ENCODE data around the gene BCL2A1. TPM values are rescaled to one million over a fixed set of nuclear protein-coding genes. Genes with fewer than 3 reads are reported as not detected.
"Not testable (repeated sequence)": the region's sequence is repeated elsewhere in the genome, so short reads cannot be mapped to it uniquely, and the experiment has no call there.

BCL2A1 gene
- polyA plus RNA-seq, 1 donor (not counting 4 experiments of a cell fraction or from before 2014, with no cell fraction given) = 0.10 TPM

DNA sequence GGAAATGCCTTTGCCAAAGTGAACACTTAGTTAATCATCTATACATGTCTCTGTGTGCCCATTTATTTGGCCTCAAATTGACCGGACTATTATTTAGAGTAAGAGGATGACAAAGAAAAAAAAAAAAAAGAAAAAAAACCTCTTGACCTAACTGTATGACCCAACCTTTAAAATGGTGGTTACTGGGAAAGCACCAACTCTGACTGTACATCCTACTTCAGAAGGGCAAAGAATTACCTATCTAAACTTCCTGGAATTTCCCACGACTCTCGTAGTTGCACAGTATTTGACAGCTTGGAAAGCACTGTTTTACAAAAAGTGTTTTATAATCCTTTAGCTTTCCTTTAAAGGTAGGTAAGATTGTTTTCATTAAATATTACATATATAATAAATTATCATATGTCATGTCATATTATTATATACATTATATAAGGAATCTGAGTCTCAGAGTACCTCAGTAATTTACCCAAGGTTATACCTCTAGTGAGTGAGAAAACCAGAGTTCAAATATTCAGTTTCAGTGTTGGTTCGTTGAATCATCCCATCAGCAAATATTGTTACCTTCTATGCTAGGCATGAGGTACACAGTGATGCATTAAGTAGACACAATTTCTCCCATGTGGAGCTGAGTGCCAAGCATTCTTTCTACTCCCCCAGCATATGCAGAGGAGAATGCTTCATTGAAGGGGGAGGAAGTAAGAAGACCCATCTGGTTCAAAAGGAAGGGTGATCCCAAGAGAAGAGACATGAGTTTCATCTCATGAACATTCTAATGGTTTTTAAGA is 5.0 kb downstream of the BCL2A1 start:
- H3K4me2 ChIP-seq (ENCODE audit: control insufficient read depth, extremely low read depth, insufficient read depth, low read depth, low read length) = no peak overlapping the region
- dilution Hi-C loops (cut with MboI; ENCODE audit: extremely low pct_ligation_motif_present, low sequenced_read_pairs) = no loop called here
- H3K4me1 ChIP-seq (ENCODE audit: control insufficient read depth, extremely low read depth, insufficient read depth, low read length) = no peaks in the 10 kb centered on the region
- H3K27ac ChIP-seq (ENCODE audit: control insufficient read depth, insufficient read depth, low read length) = no peak overlapping the region
- no peaks in the 10 kb centered on the region for H3K9me1 ChIP-seq (ENCODE audit: control insufficient read depth, extremely low read depth, insufficient read depth, low read length)
- FAIRE-seq = no peak
- no peaks in the 10 kb centered on the region for H3K9me3 ChIP-seq (ENCODE audit: control insufficient read depth, low read depth, low read length)
- no peak overlapping the region for H3K4me3 ChIP-seq (ENCODE audit: control insufficient read depth in 2 of 3, extremely low read depth in 1 of 3, insufficient read depth in 2 of 3, low read depth in 1 of 3, low read length in 3 of 3)
- no peaks in the 10 kb centered on the region for H3K27me3 ChIP-seq (ENCODE audit: control insufficient read depth, extremely low read depth, insufficient read depth, low read length)
- DNase-seq (ENCODE audit: low read depth, low spot score) = no peak
- no peak overlapping the region for H2AFZ ChIP-seq (ENCODE audit: control insufficient read depth, low read length)
- no peak overlapping the region for H3K9ac ChIP-seq (ENCODE audit: control insufficient read depth, extremely low read depth, insufficient read depth, low read length)
- TF ChIP-seq CTCF (optimal IDR thresholded peaks at IDR 0.05 in 1 of 3, IDR thresholded peaks at IDR 0.05 in 1 of 3, conservative IDR thresholded peaks at IDR 0.05 in 1 of 3; ENCODE audit: extremely low read depth in 1 of 3, insufficient read depth in 2 of 3, low read length in 3 of 3) = no peak
- TF ChIP-seq EZH2 (IDR thresholded peaks at IDR 0.05; ENCODE audit: low read length) = no peak
- H3K36me3 ChIP-seq (ENCODE audit: control insufficient read depth in 2 of 2, extremely low read depth in 1 of 2, insufficient read depth in 2 of 2, low read length in 2 of 2) = no peaks in the 10 kb centered on the region
- H4K20me1 ChIP-seq (ENCODE audit: control insufficient read depth, extremely low read depth, insufficient read depth, low read length) = no peaks in the 10 kb centered on the region
- no peaks in the 10 kb centered on the region for H3K79me2 ChIP-seq (ENCODE audit: control insufficient read depth, insufficient read depth, low read length)

GRCh38 chr15:79964232-79964805 is 6.7 kb downstream of the BCL2A1 start:
- Histone ChIP-seq H4K20me1 (ENCODE audit: control insufficient read depth, extremely low read depth, insufficient read depth, low read length) (no peaks in the 10 kb centered on the region), H3K4me2 (ENCODE audit: control insufficient read depth, extremely low read depth, insufficient read depth, low read depth, low read length) (no peak overlapping the region), H3K27me3 (ENCODE audit: control insufficient read depth, extremely low read depth, insufficient read depth, low read length) (no peaks in the 10 kb centered on the region), H3K9me1 (ENCODE audit: control insufficient read depth, extremely low read depth, insufficient read depth, low read length) (no peaks in the 10 kb centered on the region), H3K79me2 (ENCODE audit: control insufficient read depth, insufficient read depth, low read length) (no peaks in the 10 kb centered on the region), H3K4me3 (ENCODE audit: control insufficient read depth in 2 of 3, extremely low read depth in 1 of 3, insufficient read depth in 2 of 3, low read depth in 1 of 3, low read length in 3 of 3) (no peak overlapping the region), H3K9ac (ENCODE audit: control insufficient read depth, extremely low read depth, insufficient read depth, low read length) (no peak overlapping the region), H3K9me3 (ENCODE audit: control insufficient read depth, low read depth, low read length) (no peaks in the 10 kb centered on the region), H3K27ac (ENCODE audit: control insufficient read depth, insufficient read depth, low read length) (no peak overlapping the region), H3K36me3 (ENCODE audit: control insufficient read depth in 2 of 2, extremely low read depth in 1 of 2, insufficient read depth in 2 of 2, low read length in 2 of 2) (no peaks in the 10 kb centered on the region), H3K4me1 (ENCODE audit: control insufficient read depth, extremely low read depth, insufficient read depth, low read length) (no peaks in the 10 kb centered on the region), H2AFZ (ENCODE audit: control insufficient read depth, low read length) (no peak overlapping the region)
- TF ChIP-seq CTCF (optimal IDR thresholded peaks at IDR 0.05 in 1 of 3, IDR thresholded peaks at IDR 0.05 in 1 of 3, conservative IDR thresholded peaks at IDR 0.05 in 1 of 3; ENCODE audit: extremely low read depth in 1 of 3, insufficient read depth in 2 of 3, low read length in 3 of 3) = no peak
- no peak for TF ChIP-seq EZH2 (IDR thresholded peaks at IDR 0.05; ENCODE audit: low read length)
- FAIRE-seq (no peak), DNase-seq (ENCODE audit: low read depth, low spot score) (no peak)
- dilution Hi-C loops (cut with MboI; ENCODE audit: extremely low pct_ligation_motif_present, low sequenced_read_pairs) = no loop called here

GRCh38 chr15:79962921-79963320 is 8.1 kb downstream of the BCL2A1 start:
- H3K4me2 ChIP-seq (ENCODE audit: control insufficient read depth, extremely low read depth, insufficient read depth, low read depth, low read length); H3K4me3 ChIP-seq (ENCODE audit: control insufficient read depth in 2 of 3, extremely low read depth in 1 of 3, insufficient read depth in 2 of 3, low read depth in 1 of 3, low read length in 3 of 3); H4K20me1 ChIP-seq (ENCODE audit: control insufficient read depth, extremely low read depth, insufficient read depth, low read length); H3K4me1 ChIP-seq (ENCODE audit: control insufficient read depth, extremely low read depth, insufficient read depth, low read length); H3K9ac ChIP-seq (ENCODE audit: control insufficient read depth, extremely low read depth, insufficient read depth, low read length); H3K27me3 ChIP-seq (ENCODE audit: control insufficient read depth, extremely low read depth, insufficient read depth, low read length); H3K79me2 ChIP-seq (ENCODE audit: control insufficient read depth, insufficient read depth, low read length); H3K9me1 ChIP-seq (ENCODE audit: control insufficient read depth, extremely low read depth, insufficient read depth, low read length); H2AFZ ChIP-seq (ENCODE audit: control insufficient read depth, low read length); H3K9me3 ChIP-seq (ENCODE audit: control insufficient read depth, low read depth, low read length); FAIRE-seq; H3K36me3 ChIP-seq (ENCODE audit: control insufficient read depth in 2 of 2, extremely low read depth in 1 of 2, insufficient read depth in 2 of 2, low read length in 2 of 2); DNase-seq (ENCODE audit: low read depth, low spot score); dilution Hi-C loops (cut with MboI; ENCODE audit: extremely low pct_ligation_motif_present, low sequenced_read_pairs); H3K27ac ChIP-seq (ENCODE audit: control insufficient read depth, insufficient read depth, low read length): not testable (repeated sequence)
